CD4-positive, alpha-beta T cell (primary cell): ENCODE data around the gene INSIG2. TPM values are rescaled to one million over a fixed set of nuclear protein-coding genes. Genes with fewer than 3 reads are reported as not detected.
A peak's percentile ranks its signal among the peaks of the same experiment; 100 is the strongest.

Experiments
- ATAC-seq: fragments of 200-7000 bp; cut with Tn5 transposase; one replicate; pipeline ENCODE4 v1.10.0; 2022; ENCODE audit warnings: mild to moderate bottlenecking; ENCODE audit not compliant: poor library complexity
- CTCF ChIA-PET: fragments of 350-600 bp; sonication (Branson Sonifier 250); formaldehyde crosslinking; loops from one replicate; lab custom pipeline; 2021; ENCODE audit warnings: antibody characterized with exemption, inconsistent platforms; lab: Charles Lee
- POLR2A ChIA-PET: fragments of 350-600 bp; sonication (Branson Sonifier 250); formaldehyde crosslinking; loops from one replicate; lab custom pipeline; 2021; ENCODE audit warnings: antibody characterized with exemption, inconsistent platforms; lab: Charles Lee
- DNase-seq, 14 experiments: peaks; one replicate each; pipeline ENCODE4 v3.0.0-alpha.2; 2013 to 2020; ENCODE audit warnings: mixed read lengths in 2 of 14
- H3K27ac ChIP-seq, 2 donors: one replicate each; pipeline versions ENCODE4 v1.5.1 to v1.7.0; 2013; ENCODE audit warnings: low read length in 2 of 2, low read depth in 1 of 2, mild to moderate bottlenecking in 1 of 2
- H3K27me3 ChIP-seq, 2 experiments: 1 replicate in 1 of 2; 2 replicates in 1 of 2; pipeline versions ENCODE4 v1.6.1 to v1.7.0; 2013; ENCODE audit warnings: low read length in 2 of 2, control low read depth in 1 of 2, mild to moderate bottlenecking in 1 of 2, moderate library complexity in 1 of 2; ENCODE audit not compliant: insufficient read depth in 2 of 2, control insufficient read depth in 1 of 2
- H3K36me3 ChIP-seq: one replicate; pipeline ENCODE4 v1.6.1; 2013; ENCODE audit warnings: low read length, control low read depth; ENCODE audit not compliant: insufficient read depth
- H3K4me1 ChIP-seq: one replicate; pipeline ENCODE4 v1.6.1; 2013; ENCODE audit warnings: low read length, control low read depth; ENCODE audit not compliant: insufficient read depth
- H3K4me3 ChIP-seq: one replicate; pipeline ENCODE4 v1.5.1; 2013; ENCODE audit warnings: mild to moderate bottlenecking, low read length, moderate library complexity
- H3K9me3 ChIP-seq, 2 experiments: 1 replicate in 1 of 2; 2 replicates in 1 of 2; pipeline versions ENCODE4 v1.6.1 to v1.7.0; 2013; ENCODE audit warnings: low read length in 2 of 2, mild to moderate bottlenecking in 2 of 2, control low read depth in 1 of 2, moderate library complexity in 1 of 2; ENCODE audit not compliant: control insufficient read depth in 1 of 2, insufficient read depth in 1 of 2
- H3K27ac Mint-ChIP-seq: one replicate; pipeline ENCODE4 v1.8.0; 2020; ENCODE audit warnings: mixed read lengths
- H3K27me3 Mint-ChIP-seq: one replicate; pipeline ENCODE4 v1.8.0; 2021; ENCODE audit warnings: mixed read lengths
- H3K36me3 Mint-ChIP-seq: one replicate; pipeline ENCODE4 v1.8.0; 2021; ENCODE audit warnings: low read depth, mixed read lengths
- H3K4me1 Mint-ChIP-seq: one replicate; pipeline ENCODE4 v1.8.0; 2021; ENCODE audit warnings: low read depth, mixed read lengths
- H3K4me3 Mint-ChIP-seq: one replicate; pipeline ENCODE4 v1.8.0; 2020; ENCODE audit warnings: mild to moderate bottlenecking, mixed read lengths
- H3K9me3 Mint-ChIP-seq: one replicate; pipeline ENCODE4 v1.8.0; 2020; ENCODE audit warnings: mixed read lengths
- intact Hi-C, 2 experiments: fragments of 100-400 bp; cut with DNase I in 1 of 2; cut with micrococcal nuclease in 1 of 2; formaldehyde crosslinking; loops; one replicate each; pipeline versions ENCODE4 v1.15.1 to v1.9.0; 2023 to 2025; cut with DNase I, micrococcal nuclease
- total RNA-seq, 174 experiments: library from RNA in 2 of 174; stranded (reverse) in 2 of 174; gene quantifications; one replicate each; pipeline ENCODE4 v1.2.3 and lab custom pipeline; 2021 to 2026
- TF ChIP-seq, protein P1 (sequence below): fragments of 200-600 bp; IDR thresholded peaks from one replicate; pipeline ENCODE4 v1.8.0; 2022; ENCODE audit warnings: antibody characterized with exemption, mild to moderate bottlenecking

The INSIG2 gene
- total RNA-seq, 2 experiments from 2014 or later = 7.3 to 7.7 TPM

DNA sequence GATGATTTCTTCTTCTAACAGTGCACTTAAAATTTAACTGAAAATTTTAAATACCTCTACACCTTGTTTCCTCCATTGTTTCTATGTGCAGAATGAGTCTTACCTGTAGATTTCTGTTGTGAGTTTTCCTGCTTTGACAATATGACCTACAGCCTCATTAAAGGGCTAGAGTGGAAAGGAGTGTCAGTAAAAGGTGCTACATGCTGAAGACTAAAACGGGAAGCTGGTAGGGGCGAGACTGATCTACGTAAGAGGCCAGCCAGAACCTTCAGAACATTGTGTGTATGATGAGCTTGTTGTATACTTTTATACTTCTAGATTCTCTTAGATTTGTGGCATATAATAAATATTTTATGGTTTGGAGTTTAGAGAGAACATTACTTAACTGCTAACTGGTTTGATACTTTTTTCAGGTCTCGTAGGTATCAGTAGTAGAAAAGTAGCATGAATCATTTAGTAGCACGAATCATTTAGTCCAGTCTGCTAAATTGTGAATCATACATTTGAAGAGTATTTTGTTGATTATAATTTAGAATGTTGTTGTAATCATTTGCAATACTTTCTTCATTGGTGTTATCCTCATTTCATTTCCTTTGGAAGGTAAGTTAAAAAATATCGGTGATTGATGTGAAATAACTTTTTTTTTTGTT is 14.3 kb downstream of the INSIG2 start:
- H3K9me3 ChIP-seq = no peaks in the 10 kb centered on the region
- no peaks in the 10 kb centered on the region for H3K27me3 ChIP-seq
- POLR2A ChIA-PET = interaction anchor here (0.7 kb wide), 1 partner anchor 1091 kb away, joined by 3 read pairs; no protein-coding TSS in a partner anchor
- peaks cover 93% of the 10 kb centered on the region for H3K36me3 Mint-ChIP-seq
- ATAC-seq = no peak
- no peaks in the 10 kb centered on the region for H3K9me3 Mint-ChIP-seq
- CTCF ChIA-PET = interaction anchor here (1.5 kb wide), 1 partner anchor 70 kb away, joined by 5 read pairs; no protein-coding TSS in a partner anchor
- H3K4me1 ChIP-seq = peaks cover 5% of the 10 kb centered on the region
- peaks cover 68% of the 10 kb centered on the region for H3K36me3 ChIP-seq
- TF ChIP-seq, protein P1, sequence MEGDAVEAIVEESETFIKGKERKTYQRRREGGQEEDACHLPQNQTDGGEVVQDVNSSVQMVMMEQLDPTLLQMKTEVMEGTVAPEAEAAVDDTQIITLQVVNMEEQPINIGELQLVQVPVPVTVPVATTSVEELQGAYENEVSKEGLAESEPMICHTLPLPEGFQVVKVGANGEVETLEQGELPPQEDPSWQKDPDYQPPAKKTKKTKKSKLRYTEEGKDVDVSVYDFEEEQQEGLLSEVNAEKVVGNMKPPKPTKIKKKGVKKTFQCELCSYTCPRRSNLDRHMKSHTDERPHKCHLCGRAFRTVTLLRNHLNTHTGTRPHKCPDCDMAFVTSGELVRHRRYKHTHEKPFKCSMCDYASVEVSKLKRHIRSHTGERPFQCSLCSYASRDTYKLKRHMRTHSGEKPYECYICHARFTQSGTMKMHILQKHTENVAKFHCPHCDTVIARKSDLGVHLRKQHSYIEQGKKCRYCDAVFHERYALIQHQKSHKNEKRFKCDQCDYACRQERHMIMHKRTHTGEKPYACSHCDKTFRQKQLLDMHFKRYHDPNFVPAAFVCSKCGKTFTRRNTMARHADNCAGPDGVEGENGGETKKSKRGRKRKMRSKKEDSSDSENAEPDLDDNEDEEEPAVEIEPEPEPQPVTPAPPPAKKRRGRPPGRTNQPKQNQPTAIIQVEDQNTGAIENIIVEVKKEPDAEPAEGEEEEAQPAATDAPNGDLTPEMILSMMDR = no peak
- H3K27me3 Mint-ChIP-seq = no peaks in the 10 kb centered on the region
- no peak overlapping the region for H3K27ac Mint-ChIP-seq
- H3K4me3 Mint-ChIP-seq = no peak overlapping the region
- no peak overlapping the region for H3K4me3 ChIP-seq
- DNase-seq = no peak
- H3K27ac ChIP-seq = no peak overlapping the region
- intact Hi-C loops = no loop called here
- peaks cover 19% of the 10 kb centered on the region for H3K4me1 Mint-ChIP-seq

DNA sequence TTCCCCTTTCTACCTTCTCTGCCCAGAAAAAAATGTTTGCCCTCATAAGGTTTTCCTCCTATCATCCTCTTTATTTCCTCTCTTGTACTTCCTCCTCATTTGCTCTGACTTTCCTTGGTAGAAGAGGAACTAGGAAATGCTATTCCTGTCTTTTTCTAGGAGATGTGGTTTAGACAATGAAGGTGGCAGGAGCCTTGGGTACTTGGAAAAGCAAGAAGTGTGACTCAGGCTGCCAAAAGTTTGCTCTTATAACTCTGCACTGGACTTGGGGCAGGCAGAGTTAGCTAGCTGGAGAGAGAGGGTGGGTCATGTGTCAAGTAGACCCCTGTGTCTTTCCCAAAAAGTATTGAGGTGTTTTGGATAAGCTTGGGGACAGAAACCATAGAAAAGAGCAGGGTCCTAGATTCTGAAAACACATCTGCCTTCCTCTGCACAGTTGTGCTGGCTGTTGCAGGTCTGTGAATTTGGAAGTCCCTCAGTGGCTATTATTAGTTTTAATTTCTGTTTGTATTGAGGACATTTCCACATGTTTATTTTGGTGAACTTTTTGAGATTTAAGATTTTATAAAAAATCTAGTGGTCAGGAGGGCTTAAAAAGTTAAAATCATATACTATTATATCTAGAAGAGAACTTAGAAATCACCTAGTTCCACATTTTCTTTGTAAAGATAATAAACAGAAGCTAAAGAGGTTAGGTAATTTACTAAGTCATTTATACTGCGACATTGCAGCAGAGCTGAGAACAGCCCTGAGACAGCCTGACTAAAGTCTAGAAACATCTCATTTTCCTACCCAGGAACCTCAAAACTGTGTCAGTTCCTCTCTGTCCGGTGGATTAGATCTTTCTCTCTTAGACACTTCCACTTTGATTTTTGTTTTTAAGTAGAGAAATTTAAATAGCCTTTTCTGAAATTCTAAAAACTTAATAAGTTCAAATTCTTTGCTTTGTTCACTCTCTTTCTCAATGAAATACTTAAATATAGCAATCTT is 16.0 kb downstream of the INSIG2 start:
- CTCF ChIA-PET = no interaction called here
- no peaks in the 10 kb centered on the region for H3K9me3 Mint-ChIP-seq
- no peaks in the 10 kb centered on the region for H3K4me1 ChIP-seq
- H3K27ac ChIP-seq = no peak overlapping the region
- no peaks in the 10 kb centered on the region for H3K9me3 ChIP-seq
- H3K27ac Mint-ChIP-seq = no peak overlapping the region
- POLR2A ChIA-PET = no interaction called here
- H3K4me3 Mint-ChIP-seq = no peak overlapping the region
- H3K4me1 Mint-ChIP-seq = peaks cover 6% of the 10 kb centered on the region
- H3K36me3 ChIP-seq = peaks cover 76% of the 10 kb centered on the region
- TF ChIP-seq, protein P1 = no peak
- ATAC-seq = no peak
- H3K36me3 Mint-ChIP-seq = peaks cover 96% of the 10 kb centered on the region
- no peaks in the 10 kb centered on the region for H3K27me3 Mint-ChIP-seq
- H3K27me3 ChIP-seq = no peaks in the 10 kb centered on the region
- H3K4me3 ChIP-seq = no peak overlapping the region
- intact Hi-C loops = no loop called here
- peak in 1 of 14 experiments; percentile 10 for DNase-seq

DNA sequence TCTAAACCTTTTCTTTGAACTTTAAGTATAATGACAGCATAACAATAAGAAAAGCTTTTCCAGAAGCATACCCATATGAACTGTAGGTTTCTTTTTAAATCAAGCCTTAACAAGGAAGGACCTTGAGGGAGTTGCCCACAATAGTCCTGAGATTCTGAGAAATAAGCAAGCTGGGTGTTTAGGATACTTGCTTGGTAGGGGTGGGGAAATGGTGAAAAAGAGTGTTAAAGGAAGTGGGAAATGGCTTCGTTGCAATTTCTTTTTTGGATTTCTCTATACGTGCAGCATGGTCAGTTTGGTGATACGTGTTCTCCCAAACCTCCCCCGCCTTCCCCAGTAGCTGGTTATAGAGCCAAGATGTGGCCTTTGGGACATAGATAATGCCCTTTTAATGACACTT is 17.2 kb downstream of the INSIG2 start:
- Histone ChIP-seq H3K4me1 (no peaks in the 10 kb centered on the region), H3K36me3 (peaks cover 75% of the 10 kb centered on the region), H3K4me3 (no peak overlapping the region), H3K27ac (no peak overlapping the region), H3K27me3 (no peaks in the 10 kb centered on the region), H3K9me3 (no peaks in the 10 kb centered on the region)
- Mint-ChIP-seq H3K9me3 (no peaks in the 10 kb centered on the region), H3K27me3 (no peaks in the 10 kb centered on the region), H3K27ac (no peak overlapping the region), H3K4me1 (no peaks in the 10 kb centered on the region), H3K4me3 (no peak overlapping the region), H3K36me3 (peaks cover 92% of the 10 kb centered on the region)
- POLR2A ChIA-PET = no interaction called here
- ATAC-seq = no peak
- intact Hi-C loops = no loop called here
- no peak for DNase-seq
- TF ChIP-seq, protein P1 = no peak
- CTCF ChIA-PET = no interaction called here
